ENCODE measurements around the gene ZNF628.
A peak's percentile ranks its signal among the peaks of the same experiment; 100 is the strongest.

Gene ZNF628

DNA sequence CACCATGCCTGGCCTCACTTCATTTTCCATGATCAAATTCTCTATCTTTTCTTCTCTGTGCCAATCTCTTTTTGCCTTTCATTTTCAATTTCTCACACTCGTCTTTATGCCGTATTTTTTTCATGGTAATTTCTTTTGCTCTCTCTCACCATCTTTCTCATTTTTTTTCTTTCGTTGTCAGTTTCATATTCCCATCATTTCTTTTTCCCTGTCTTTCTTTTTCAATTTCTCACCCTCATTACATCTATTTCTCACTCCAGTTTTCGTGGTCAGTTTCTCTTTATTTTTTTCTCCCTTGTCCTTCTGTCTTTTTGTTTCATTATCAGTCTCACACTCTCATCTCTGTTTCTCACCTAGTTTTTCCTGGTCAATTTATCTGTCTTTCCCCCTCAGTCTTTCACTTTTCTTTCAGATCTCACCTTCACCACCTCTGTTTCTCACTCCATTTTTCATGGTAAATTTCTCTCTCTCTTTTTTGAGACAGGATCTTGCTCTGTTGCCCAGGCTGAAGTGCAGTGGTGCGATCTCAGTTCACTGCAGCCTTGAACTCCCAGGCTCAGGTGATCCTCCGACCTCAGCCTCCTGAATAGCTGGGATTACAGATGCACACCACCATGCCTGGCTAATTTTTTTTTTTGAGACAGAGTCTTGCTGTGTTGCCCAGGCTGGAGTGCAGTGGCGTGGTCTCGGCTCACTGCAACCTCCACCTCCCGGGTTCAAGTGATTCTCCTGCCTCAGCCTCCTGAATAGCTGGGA lies 26.0 kb downstream of the ZNF628 start:
- DNase-seq: no peak

DNA sequence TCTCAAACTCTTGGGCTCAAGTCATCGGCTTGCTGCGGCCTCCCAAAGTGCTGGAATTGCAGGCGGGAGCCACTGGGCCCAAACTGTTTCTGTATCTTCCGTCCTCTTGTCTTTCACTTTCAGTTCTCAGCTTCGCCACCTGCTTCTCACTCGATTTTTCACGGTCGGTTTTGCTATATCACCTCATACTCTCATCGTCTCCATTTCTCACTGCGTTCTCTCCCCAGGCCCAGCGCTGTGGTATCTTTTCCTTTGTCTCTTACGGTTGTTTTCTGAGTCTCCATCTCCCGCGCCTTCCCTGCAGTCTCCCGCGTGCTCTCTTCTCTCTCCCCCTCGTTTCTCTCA lies 26.7 kb downstream of the ZNF628 start:
- DNase-seq: no peak

DNA sequence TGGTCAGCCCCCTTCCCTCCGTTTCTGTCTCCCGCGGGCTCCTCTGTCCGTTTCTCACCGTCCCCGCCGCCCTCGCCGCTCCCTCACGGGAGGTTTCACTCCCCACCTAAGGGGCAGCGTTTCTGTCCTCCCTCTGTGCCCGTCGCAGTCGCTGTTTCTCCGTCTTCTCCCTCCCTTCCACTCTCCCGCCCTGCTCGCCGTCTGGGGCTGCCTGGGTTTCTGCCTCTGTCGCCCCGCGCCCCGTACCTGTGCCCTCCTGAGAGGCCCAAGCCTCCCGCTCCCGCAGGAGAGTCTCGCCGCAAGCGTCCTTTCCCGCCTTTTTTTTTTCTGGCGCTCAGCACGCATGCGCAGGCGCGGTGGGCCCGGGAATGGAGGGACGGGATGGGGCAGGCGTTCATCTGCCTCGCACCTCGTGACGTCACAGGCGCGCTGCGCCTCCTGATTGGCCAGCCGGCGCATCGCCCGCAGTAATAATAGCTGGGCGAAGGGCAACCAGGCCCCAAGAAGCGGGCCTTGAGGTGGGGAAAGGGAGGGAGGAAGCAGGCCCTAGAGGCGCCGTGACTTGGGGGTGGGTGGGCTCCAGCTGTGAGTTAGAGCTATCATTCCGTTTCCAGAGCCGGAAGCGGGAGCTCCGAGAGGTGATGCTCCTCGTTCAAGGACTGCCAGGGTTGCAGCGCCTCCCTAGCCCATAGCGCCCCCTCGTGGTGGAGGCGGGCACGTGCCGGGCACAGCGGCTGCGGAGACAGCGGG lies 27.3 kb downstream of the ZNF628 start:
- peak; percentile 96 for DNase-seq

DNA sequence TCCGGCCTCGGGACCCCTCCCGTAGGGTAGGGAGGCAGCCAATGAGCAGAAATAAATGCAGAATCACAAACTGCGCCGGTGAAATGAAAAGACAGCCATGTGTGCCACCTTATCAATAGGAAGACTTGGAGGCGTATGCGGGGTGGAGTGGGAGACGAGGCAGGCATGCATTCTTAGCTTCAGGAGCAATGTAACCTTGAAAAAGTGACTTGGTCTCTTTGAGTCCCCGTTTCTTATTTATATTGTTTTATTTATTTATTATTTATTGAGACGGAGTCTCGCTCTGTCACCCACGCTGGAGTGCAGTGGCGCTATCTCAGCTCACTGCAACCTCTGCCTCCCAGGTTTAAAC lies 27.8 kb downstream of the ZNF628 start:
- DNase-seq: no peak

DNA sequence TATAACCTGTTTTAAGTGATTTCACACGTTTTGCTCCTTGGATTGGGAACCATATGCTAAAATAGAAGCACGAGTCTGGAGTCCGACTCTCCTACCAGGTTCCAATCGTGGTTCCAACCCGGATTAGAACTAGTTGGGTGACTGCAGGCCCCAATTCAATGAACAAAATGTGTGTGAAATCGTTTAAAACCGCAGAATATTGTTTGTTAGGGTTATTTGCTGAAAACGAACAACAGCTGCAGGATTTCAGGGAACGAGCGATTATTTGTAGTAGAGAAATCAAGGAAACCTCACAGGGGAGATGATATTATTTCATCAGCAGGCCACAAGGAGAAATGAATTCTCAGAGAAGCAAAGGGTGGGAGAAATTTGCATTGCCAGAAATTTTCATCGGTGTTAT lies 28.6 kb downstream of the ZNF628 start:
- DNase-seq: no peak

DNA sequence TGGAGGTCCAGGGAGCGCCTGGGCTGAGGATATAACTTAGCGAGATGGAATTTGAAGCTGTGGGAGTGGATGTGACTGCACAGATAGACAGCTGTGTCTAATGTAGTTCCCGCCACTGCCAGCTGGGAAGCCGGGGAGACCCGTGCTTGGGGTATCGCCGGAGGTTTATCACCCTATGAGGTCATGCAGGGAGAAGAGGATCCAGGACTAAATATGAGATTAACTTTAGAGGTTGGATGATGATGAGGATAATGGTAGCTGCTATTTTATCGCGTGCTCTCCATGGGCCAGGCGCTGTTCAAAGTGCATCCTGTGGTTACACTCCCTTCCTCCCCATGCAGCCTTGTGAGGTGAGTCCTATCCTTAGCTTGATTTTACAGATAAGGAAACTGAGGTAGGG lies 31.7 kb downstream of the ZNF628 start:
- no peak for DNase-seq

DNA sequence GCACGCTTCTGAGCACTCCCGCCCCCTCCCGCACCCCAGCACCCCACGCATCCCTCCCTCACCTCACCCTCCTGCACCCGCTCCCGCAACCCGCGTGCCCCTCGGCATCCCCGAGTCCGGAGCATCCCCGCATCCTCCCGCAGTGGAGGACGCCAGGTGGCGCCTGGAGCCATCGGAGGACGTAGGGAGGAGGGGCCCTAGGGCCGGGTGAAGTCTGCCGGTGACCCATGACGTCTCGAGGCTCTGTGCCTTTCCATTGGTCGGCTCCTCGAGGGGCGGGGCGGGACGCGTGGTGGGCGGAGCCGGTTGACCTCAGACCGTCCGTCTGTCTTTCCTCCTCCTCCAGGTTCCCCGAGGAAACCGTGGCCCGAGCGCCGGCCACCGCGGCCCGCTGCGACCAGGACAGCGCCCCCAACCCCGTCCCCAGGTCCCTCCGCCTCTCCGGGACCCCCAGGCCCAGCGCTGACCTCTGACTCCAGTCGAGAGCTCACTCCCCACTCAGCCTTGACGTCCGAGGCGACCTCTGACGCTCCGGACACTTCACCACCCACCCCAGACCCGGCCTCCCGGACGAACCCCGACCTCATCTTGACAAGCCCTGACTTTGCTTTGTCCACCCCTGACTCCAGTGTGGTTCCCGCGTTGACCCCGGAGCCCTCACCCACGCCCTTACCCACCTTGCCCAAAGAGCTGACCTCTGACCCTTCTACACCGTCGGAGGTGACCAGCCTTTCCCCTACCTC lies 40.6 kb downstream of the ZNF628 start:
- DNase-seq: peak; percentile 94

DNA sequence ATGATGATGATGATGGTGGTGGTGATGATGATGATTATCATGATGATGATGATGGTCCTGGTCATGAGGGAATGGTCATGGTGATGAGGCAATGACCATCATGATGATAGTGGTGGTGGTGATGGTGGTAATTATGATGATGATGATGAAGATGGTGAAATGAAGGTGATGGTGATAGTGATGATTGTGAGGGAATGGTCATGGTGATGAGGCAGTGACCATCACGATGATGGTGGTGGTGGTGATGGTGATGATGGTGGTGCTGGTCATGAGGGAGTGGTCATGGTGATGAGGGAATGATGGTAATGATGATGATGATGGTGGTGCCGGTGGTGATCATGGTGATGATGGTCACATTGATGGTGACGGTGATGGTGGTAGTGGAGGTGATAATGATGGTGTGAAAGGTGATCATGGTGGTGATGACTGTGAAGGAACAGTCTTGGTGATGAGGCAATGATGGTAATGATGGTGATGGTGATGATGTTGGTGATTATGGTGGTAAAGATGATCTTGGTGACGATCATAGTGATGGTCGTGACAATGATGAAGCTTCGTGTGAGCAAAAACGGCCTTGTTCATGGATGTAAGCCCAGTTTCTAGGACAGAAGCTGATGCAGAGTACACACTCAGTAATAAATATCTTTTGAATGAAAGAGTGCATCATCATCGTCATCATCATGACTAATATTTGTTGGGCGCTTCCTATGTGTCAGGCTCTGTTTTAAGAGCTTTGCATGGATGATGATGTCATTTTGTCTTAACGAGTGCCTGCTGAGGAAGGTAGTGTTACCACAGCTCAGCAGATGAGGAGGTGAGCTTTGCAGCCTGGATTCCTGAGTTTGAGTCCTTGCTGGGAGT lies 43.3 kb downstream of the ZNF628 start:
- DNase-seq: no peak

DNA sequence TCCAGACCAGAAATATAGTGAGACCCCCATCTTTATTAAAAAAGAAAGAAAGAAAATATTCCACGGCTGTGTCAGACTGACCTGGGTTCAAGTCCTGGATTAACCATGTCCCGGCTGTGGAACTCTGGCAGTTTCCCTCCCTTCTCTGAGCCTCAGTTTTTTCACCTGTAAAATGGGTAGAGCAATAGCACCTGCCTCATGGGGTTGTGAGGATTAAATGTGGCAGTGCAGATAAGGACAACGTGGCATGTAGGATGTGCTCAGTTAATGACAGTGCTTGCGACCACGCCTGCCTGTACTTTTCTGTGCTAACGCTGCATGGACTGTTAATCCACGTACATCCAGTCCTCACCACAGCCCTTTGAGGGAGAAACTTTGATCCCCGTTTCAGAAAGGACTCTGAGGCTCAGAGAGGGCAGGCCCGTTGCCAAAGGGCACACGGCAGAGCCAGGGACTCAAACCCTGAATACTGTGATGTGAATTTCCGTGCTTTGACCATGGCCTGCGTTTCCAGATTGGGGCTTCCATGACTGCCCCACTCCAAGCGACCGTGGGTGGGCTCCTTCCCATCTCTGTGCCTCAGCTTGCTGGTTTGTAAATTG lies 44.4 kb downstream of the ZNF628 start:
- DNase-seq: no peak

DNA sequence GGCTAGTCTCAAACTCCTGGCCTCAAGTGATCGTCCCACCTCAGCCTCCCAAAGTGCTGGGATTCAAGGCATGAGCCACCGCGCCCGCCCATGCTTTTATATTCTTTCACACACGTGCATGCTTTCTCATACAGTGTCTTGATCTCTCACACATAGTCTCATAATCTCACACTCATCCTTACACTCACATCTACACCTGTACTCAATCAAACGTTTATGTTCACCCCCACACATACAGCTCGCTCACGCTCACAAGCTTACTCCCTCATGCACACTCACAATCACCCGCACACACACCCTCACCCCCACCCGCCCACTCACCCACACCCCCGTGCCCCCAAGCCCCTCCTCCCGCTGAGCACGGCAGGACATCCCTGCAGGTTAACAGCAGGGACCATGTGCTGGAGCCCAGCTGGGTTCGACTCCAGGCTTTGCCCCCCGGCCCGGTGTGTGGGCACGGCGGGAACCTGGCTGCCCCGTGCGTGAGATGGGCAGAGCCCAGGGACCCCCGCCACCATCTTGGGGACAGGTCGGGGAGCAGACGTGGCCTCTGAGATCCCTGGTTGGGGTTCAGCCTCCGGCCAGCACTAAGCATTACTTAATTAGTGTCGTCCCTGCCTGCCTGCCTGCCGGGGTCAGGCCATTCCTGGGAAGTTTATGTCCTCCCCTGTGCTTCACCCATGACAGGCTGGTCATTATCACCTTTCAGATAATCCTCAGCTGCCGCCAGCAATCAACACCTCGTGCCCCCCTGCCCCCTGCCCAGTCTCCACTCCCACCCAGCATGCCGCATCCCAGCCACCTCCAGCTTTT lies 49.1 kb downstream of the ZNF628 start:
- no peak for DNase-seq

DNA sequence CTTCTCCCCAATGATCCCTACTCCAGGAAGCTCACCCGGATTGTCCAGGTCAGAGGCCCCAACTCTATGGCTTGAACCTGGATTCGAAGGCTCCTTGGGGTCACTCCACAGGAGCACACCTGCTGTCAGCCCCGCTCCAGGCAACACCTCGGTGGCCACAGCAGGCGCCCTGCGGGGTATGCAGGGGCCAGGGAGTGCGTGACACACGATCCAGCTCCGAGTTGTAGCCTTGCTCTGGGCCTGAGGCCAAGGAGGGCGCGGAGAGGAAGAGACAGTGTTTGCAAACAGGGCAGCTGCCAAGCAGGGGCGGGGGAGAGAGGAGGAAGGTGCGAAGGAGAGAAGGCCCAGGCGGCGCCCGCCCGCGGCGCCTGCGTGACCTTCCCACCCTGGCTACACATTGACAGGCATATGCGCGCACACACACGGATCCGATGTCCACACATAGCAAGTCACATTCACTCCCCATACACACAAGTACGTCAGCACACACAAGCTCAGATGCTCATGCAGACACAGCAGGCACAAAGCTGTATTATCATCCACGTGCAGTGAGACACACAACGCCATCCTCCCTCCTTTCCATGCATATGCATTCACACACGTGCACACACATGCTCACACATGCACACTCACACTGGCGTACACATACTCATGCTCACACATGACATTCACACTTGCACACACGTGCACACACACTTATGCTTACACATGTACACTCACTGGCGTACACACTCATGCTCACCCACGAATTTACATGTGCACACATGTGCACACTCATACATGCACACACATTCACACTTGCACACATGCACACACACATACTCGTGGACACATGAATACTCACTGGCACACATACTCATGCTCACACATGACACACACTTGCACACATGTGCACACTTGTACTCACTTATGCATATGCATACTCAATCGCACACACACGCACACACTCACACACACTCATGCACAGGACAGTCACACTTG lies 50.1 kb downstream of the ZNF628 start:
- DNase-seq: no peak

DNA sequence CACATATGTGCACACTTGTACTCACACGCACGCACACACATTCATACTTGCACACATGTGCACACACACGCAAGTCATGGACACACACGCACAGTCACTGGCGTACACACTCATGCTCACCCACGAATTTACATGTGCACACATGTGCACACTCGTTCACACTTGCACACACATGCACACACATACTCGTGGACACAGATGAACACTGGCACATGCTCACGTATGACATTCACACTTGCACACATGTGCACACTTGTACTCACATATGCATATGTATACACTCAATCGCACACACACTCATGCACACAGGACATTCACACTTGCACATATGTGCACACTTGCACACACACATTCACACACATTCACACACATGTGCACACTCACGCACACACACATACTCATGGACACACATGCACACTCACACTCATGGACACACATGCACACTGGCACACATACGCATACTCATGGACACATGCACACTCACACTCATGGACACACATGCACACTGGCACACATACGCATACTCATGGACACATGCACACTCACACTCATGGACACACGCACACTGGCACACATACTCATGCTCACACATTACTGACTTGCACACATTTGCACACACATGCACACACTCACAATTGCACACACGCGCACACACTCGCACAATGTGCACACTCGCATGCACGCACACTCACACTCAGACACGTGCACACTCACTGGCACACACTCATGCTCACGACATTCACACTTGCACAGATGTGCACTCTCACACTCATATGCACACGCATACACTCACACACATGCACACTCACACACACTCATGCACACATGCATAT lies 51.0 kb downstream of the ZNF628 start:
- DNase-seq: no peak

DNA sequence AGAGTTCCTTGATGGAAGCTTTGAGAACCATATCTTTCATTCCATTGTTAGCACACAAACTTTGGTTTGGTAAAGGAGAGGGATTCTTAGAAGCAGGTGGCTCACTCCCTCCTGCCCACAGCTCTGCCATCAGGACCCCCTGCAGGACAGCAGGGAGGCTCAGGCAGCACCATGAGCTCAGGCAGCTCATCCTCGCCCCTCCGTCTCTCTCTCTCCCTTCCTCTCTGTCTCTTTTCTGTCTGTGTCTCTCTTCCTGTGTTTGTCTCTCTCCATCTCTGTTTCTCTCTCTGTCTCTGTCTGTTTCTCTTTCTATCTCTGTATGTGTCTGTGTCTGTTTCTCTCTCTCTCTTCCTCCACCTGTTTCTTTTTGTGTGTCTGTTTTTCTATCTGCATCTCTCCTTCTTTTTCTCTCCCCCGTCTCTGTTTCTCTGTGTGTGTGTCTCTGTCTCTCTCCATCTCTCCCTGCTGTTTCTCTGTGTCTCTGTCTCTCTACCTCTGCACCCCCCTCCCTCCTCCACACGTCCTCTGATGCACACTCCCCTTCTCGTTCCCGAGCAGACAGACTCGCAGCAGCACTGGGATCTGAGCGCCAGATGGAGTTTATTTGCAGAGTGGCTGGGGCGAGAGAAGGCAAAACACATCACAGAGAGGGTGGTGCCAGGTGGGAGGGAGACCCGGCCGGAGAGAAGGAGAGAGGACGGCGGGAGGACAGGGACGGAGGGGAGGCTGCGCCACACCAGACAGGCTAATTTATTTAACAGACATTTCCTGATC lies 51.8 kb downstream of the ZNF628 start:
- DNase-seq: no peak

DNA sequence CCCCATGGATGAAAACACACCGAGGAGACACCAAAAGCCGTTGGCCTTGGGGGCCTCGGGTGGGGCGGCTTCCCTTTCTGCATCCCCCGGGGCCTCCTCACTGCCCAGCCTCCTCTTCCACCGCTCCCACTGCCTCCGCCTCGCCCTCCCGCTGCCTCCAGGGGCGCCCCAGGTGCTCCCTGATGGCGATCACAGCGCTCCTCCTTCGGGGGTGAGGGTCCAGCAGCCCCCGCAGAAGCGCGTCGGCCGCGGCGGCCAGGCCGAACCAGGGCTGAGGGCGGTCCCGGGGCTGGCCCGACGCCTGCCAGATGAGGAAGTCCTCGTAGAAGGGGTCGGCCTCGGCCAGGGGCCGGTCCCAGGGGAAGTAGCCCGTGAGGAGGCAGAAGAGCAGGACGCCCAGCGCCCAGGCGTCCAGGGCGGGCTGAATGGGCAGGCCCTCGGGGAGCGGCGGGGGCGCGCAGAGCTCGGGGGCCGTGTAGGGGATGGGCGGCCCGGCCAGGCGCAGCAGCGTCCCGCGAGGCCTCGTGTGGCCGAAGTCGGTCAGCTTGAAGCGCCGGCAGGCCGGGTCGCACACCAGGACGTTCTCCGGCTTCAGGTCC lies 53.3 kb downstream of the ZNF628 start:
- no peak for DNase-seq

DNA sequence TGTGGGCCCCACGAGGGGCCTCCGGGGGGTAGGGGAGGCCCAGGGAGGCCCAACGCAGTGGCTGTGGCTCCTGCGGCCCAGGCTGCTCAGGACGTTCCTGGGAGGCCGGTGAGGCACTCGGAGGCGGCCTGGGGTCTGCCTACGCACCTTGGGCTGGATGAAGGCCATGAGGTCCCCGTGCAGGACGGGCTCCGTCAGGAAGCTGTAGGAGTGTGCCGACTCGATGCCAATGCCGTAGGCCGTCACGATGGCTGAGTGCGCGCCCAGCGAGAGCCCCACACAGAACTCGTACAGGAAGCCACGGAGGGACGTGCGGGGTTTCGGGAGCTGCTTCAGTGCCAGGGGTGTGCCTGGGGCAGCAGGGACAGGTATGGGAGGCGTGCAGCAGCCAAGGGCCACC lies 54.6 kb downstream of the ZNF628 start:
- DNase-seq: no peak

Data from activated CD4-positive, alpha-beta T cell treated with anti-CD3 and anti-CD28 coated beads for 48 hours (primary cell).